ENCODE results near the gene GPBAR1. TPM values are rescaled to one million over a fixed set of nuclear protein-coding genes. Genes with fewer than 3 reads are reported as not detected.

GPBAR1 gene
- total and polyA plus RNA-seq, 12 donors = 0.36 to 3.7 (median 1.5) TPM

DNA sequence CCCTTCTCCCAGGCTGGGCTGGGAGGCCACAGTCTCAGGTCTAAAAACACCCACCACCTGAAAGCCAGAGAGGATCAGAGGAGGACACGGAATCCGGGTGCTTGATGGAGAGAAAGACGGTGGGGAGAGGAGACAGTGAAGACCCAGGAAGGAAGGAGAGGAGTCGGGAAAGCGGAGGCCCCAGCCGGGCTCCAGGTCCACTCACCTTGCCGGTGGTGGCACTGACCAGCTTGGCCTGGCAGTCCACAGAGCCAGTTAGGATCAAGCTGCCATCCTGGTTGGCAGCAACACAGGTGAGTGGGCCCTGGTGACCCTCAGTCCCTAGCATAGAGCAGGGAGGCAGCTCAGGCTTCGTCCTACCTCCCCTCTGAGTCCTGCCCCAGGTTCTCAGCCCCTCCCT is 4.8 kb downstream of the GPBAR1 start:
- Histone ChIP-seq H3K4me1 (peaks cover 24 to 63% (median 48%) of the 10 kb centered on the region in 9 donors), H3K9me3 (no peaks in the 10 kb centered on the region), H3K27me3 (no peaks in the 10 kb centered on the region), H3K27ac (no peak overlapping the region), H3K36me3 (peaks cover 0 to 62% (median 45%) of the 10 kb centered on the region in 9 donors), H3K4me3 (no peak overlapping the region)
- intact Hi-C loops (cut with DNase I) = loop anchor here in 2 of 10 donors (5.0 kb wide), 2 partner anchors 48 to 78 kb away; partner anchors contain the start of gene ARPC2 (in 1 of the 2)
- WGBS, 2 donors = 92 to 95% methylated on average over 8 of the region's 8 CpGs
- TF ChIP-seq, protein P1, sequence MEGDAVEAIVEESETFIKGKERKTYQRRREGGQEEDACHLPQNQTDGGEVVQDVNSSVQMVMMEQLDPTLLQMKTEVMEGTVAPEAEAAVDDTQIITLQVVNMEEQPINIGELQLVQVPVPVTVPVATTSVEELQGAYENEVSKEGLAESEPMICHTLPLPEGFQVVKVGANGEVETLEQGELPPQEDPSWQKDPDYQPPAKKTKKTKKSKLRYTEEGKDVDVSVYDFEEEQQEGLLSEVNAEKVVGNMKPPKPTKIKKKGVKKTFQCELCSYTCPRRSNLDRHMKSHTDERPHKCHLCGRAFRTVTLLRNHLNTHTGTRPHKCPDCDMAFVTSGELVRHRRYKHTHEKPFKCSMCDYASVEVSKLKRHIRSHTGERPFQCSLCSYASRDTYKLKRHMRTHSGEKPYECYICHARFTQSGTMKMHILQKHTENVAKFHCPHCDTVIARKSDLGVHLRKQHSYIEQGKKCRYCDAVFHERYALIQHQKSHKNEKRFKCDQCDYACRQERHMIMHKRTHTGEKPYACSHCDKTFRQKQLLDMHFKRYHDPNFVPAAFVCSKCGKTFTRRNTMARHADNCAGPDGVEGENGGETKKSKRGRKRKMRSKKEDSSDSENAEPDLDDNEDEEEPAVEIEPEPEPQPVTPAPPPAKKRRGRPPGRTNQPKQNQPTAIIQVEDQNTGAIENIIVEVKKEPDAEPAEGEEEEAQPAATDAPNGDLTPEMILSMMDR (IDR thresholded peaks at IDR 0.05) = no peak
- ATAC-seq (no peak), DNase-seq (no peak)

DNA sequence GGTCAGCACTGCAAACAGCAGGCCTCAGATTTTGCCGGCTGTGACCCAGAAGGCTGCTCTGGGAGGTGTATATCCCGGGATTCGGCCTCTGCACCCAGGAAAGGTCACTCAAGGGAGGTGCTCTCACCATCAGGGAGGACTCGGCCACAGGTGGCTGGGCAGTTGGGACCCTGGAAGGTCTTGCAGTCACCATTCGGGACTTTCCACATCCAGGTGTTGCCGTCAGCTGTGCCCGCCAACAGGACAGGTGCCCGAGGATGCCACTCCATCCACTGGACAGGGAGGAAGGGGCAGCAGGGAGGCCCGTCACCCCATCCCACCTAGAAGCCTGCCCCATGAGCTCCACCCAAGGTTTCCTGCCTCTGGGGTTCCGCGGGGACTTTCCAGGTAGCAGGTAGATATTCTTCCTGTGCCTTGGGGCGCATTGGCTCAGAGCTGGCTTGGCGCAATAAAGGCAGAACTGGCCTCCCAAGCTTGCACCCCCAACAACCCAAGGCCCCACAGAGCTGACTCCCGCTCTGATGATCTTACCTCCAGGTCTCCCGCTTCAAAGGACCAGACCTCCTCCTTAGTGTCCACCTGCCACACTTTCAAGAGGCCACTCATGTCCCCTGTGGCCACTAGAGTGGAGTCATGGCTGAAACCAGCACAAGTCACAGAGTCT is 5.6 kb downstream of the GPBAR1 start:
- ATAC-seq = no peak
- DNase-seq = no peak

DNA sequence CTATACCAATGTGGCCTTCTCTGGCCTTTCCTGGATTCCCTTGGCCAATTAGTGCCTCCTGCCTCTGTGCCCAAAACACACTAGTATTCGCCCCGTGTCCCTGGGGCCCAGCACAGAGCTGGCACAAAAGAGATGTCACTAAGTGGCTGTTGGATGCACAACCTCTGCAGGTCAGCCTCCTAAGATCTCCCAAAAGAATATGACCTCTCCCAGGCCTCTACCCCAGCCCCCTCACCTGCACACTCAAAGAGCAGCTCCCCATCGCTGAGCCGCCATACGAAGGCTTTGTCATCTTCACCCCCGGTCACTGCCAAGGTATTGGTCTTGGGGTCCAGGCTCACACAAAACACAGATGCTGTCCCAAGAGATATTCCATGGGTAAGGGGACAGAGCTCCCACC is 6.4 kb downstream of the GPBAR1 start:
- Histone ChIP-seq H3K36me3 (peaks cover 0 to 62% (median 45%) of the 10 kb centered on the region in 9 donors), H3K4me1 (peaks cover 15 to 63% (median 48%) of the 10 kb centered on the region in 9 donors), H3K9me3 (no peaks in the 10 kb centered on the region), H3K4me3 (no peak overlapping the region), H3K27me3 (no peaks in the 10 kb centered on the region), H3K27ac (no peak overlapping the region)
- TF ChIP-seq, protein P1 (IDR thresholded peaks at IDR 0.05) = no peak
- no peak for DNase-seq
- 98% methylated on average over 6 of the region's 6 CpGs for WGBS, 2 donors
- intact Hi-C loops (cut with DNase I) = loop anchor here in 2 of 10 donors (5.0 kb wide), 2 partner anchors 50 to 80 kb away; partner anchors contain the start of gene ARPC2 (in 1 of the 2)
- ATAC-seq = no peak

More for the DNA sequence above, 5.6 kb downstream of the GPBAR1 start:
- no peaks in the 10 kb centered on the region for H3K9me3 ChIP-seq
- H3K4me3 ChIP-seq = no peak overlapping the region
- peaks cover 21 to 63% (median 48%) of the 10 kb centered on the region in 9 donors for H3K4me1 ChIP-seq
- TF ChIP-seq, protein P1 (IDR thresholded peaks at IDR 0.05) = no peak
- intact Hi-C loops (cut with DNase I) = loop anchor here in 2 of 10 donors (5.0 kb wide), 2 partner anchors 49 to 79 kb away; partner anchors contain the start of gene ARPC2 (in 1 of the 2)
- peaks cover 0 to 62% (median 45%) of the 10 kb centered on the region in 9 donors for H3K36me3 ChIP-seq
- WGBS, 2 donors = 96 to 99% methylated on average over 15 of the region's 15 CpGs
- H3K27me3 ChIP-seq = no peaks in the 10 kb centered on the region
- no peak overlapping the region for H3K27ac ChIP-seq

DNA sequence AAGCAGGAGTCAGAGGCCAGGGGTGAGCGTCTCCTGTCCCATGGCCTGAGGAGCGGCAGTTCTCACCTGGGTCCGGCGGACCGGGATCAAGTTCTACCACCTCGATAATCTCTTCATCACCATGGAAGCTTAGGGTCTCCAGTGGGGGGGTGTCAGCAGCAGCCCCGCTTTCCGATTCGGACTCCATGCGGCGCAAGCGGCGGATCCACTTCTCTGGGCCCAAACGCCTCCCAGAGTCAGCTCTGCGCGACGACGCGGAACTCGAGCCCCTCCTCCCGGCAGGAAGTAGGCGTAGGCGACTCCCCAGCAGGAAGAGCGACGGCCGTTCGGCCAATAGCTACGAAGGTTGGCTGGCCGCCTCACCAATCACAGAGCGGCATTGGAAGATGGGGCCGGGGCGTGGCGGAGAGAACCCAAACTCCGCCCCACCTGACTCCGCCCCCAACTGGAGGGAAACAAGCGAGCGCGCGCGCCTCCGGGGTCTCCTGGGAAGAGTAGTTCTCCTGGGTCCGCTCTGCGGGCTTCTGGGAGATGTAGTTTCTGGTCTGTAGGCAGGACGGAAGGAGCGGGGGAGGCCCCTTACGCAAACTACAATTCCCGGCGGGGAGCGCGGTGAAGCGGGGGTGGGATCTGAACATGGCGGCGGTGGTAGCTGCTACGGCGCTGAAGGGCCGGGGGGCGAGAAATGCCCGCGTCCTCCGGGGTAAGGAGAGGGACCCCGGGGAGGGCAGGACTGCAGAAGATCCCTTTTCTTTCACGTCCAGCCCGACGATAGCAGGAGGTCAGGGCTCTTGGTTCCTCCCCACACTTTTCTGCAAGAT is 9.3 kb downstream of the GPBAR1 start, which contains the start of the genes AAMP and PNKD:
Gene AAMP (minus strand): TSS at position 238 of the 821 bp plus-strand sequence. CDS start 51 bp downstream, at position 187.
Gene PNKD (plus strand): TSS at position 620 of the 821 bp plus-strand sequence. CDS start 17 bp downstream, at position 637.
- Histone ChIP-seq H3K4me1 (peaks cover 17 to 64% (median 47%) of the 10 kb centered on the region in 9 donors), H3K4me3 (peak within 1 kb of the TSS; percentile 72 to 97 (median 90)), H3K27me3 (no peaks in the 10 kb centered on the region), H3K27ac (peak within 1 kb of the TSS; percentile 62 to 93 (median 88)), H3K9me3 (no peaks in the 10 kb centered on the region), H3K36me3 (peaks cover 0 to 59% (median 38%) of the 10 kb centered on the region in 9 donors)
- DNase-seq (peak; percentile 100), ATAC-seq (peak; percentile 92 to 96 (median 95))
- WGBS, 2 donors = 0% methylated on average over 63 to 64 of the region's 64 CpGs
- intact Hi-C loops (cut with DNase I) = loop anchor here in 6 of 10 donors (1.0 to 10.0 kb wide), 8 partner anchors 17 to 385 kb away; partner anchors contain the start of genes CTDSP1 (in 6 of the 6), ARPC2 (in 3 of the 6), BCS1L (in 1 of the 6) and TMBIM1 (in 1 of the 6)
- TF ChIP-seq, protein P1 (IDR thresholded peaks at IDR 0.05) = peak in 7 of 9 donors; percentile 4 to 54 (median 44)
